ENCODE data around the gene RBM43.
"Not testable (repeated sequence)": the region's sequence is repeated elsewhere in the genome, so short reads cannot be mapped to it uniquely, and the experiment has no call there.

The RBM43 gene

GRCh38 chr2:151261231-151261976 is at the start of gene RBM43:
Gene RBM43 (minus strand): TSS chr2:151261863. CDS start chr2:151261727, 136 bp downstream.
- peak; percentile 97 for DNase-seq

GRCh38 chr2:151310313-151310712 is 48.6 kb upstream of the RBM43 start:
- not testable (repeated sequence) for DNase-seq

- DNase-seq: no peak
Observed at GRCh38 chr2:151306621-151307020, 45.0 kb upstream of the RBM43 start.

- no peak for DNase-seq
Observed at GRCh38 chr2:151305129-151305691, 43.5 kb upstream of the RBM43 start.

- no peak for DNase-seq
Observed at GRCh38 chr2:151302879-151303278, 41.2 kb upstream of the RBM43 start.

- no peak for DNase-seq
Observed at GRCh38 chr2:151302404-151302803, 40.7 kb upstream of the RBM43 start.

- DNase-seq: no peak
Observed at GRCh38 chr2:151299920-151300539, 38.4 kb upstream of the RBM43 start.

- DNase-seq: peak; percentile 34
Observed at GRCh38 chr2:151297882-151298281, 36.2 kb upstream of the RBM43 start.

- DNase-seq: not testable (repeated sequence)
Observed at GRCh38 chr2:151295926-151296325, 34.3 kb upstream of the RBM43 start.

GRCh38 chr2:151292546-151292945 is 30.9 kb upstream of the RBM43 start:
- no peak for DNase-seq

GRCh38 chr2:151292141-151292540 is 30.5 kb upstream of the RBM43 start:
- peak; percentile 74 for DNase-seq

- DNase-seq: no peak
Observed at GRCh38 chr2:151291224-151291623, 29.6 kb upstream of the RBM43 start.

GRCh38 chr2:151289972-151290866 is 28.6 kb upstream of the RBM43 start:
- peak; percentile 64 for DNase-seq

- DNase-seq: peak; percentile 47
Observed at GRCh38 chr2:151287513-151288250, 26.0 kb upstream of the RBM43 start.

- no peak for DNase-seq
Observed at GRCh38 chr2:151282401-151282800, 20.7 kb upstream of the RBM43 start.

GRCh38 chr2:151280271-151280670 is 18.6 kb upstream of the RBM43 start:
- DNase-seq: no peak

- DNase-seq: no peak
Observed at GRCh38 chr2:151278487-151278886, 16.8 kb upstream of the RBM43 start.

GRCh38 chr2:151277067-151277466 is 15.4 kb upstream of the RBM43 start:
- DNase-seq: no peak

GRCh38 chr2:151275291-151275690 is 13.6 kb upstream of the RBM43 start:
- no peak for DNase-seq

- no peak for DNase-seq
Observed at GRCh38 chr2:151271824-151272223, 10.2 kb upstream of the RBM43 start.

- DNase-seq: no peak
Observed at GRCh38 chr2:151269798-151270568, 8.3 kb upstream of the RBM43 start.

- no peak for DNase-seq
Observed at GRCh38 chr2:151268085-151268484, 6.4 kb upstream of the RBM43 start.
